GM21528 (cell line): ENCODE measurements around the gene COL25A1.
"Not testable (repeated sequence)": the region's sequence is repeated elsewhere in the genome, so short reads cannot be mapped to it uniquely, and the experiment has no call there.

ENCODE experiments used
- ATAC-seq: cut with Tn5 transposase; IDR thresholded peaks from one replicate; pipeline ENCODE4 v1.9.1; 2021; ENCODE audit warnings: mild to moderate bottlenecking, moderate library complexity; ENCODE audit not compliant: unreplicated experiment, low FRiP score

The COL25A1 gene

DNA sequence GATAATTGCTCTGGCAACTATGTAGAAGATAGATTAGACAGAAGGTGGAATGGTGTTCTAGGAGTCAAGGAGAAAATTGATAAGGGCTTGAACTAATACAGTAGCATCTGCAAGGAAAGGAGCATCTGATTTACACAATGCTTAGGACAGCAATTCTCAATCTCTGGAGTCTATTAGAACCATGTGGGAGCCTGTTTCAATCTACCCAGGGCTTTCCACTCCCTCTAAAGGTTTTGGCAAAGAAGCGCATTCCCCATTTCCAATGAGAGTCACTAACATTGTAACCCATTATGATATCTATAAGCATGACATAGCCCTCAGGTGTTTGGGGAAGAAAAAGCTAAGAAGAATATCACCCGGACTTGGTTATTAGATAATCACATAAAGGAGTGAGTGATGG lies 168.2 kb downstream of the COL25A1 start:
- no peak for ATAC-seq

DNA sequence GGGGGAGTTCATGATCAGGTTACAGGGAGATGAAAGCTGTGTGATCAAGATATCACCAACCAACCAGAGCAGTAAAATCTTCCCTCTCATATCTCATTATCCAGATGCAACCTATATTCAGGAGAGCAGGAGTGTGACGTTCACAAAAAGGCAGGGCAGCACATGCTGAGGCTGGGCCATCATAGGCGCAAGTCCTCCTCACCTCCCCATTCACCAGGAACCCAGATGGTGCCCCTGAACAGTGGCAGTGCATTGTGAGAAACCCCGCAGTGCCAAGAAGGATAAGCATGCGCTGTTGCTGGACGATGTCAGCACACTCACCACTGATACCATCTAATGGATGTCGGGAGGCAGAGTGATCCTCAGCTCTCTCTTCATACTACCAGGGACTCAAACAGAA lies 170.9 kb downstream of the COL25A1 start:
- no peak for ATAC-seq

DNA sequence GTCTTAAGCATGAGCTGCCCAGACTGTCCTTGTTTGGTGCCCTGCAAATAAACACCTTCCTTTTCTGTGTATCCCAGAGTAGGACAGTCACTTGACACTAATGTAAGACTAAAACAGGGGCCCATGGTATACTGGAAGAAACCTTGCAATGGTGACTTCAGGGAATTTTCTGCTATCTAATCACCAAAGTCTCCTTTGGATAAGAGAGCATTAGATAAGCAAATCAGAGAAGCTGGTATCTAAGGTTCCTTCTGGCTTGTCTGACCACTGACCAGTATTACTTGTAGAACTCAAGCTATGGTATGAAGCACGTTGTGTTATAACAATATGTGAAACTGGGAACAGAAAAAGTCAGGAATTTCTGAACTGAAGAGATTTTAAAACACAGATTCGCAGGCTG lies 173.9 kb downstream of the COL25A1 start:
- ATAC-seq: no peak

DNA sequence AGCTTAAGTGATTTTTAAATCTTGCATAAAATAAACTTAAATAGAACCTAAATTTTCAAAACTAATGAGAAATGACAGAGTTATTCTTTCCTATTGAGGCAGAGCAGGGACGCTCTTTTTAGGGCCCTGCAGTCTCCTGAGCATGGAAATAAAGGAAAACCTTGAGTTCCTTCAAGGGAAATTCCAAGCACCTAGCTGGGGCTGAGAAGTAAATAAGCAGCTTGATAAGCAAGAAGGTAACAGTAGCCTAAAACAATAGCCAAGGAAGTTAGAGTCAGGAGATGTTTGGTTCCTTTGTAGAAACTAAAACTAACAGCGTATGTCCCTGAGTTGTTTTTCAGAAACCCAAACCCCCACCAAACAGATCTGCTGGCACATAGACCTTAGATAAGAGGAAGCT lies 174.6 kb downstream of the COL25A1 start:
- no peak for ATAC-seq

DNA sequence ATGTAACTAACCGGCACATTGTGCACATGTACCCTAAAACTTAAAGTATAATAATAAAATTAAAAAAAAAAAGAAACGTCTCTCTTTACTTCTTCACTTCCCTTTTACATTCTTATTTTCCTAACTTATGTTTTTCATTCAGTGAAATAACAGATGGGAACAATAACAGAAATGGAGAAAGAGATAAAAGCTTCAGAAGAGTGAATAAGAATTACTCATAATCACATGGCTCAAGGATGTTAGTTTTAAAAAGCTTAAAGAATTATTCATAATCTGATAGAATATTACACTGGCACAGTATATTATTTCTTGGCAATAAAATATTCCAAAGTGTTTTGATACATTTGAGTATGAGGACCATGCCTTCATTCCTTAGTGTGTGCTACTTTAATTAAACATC lies 175.6 kb downstream of the COL25A1 start:
- no peak for ATAC-seq

DNA sequence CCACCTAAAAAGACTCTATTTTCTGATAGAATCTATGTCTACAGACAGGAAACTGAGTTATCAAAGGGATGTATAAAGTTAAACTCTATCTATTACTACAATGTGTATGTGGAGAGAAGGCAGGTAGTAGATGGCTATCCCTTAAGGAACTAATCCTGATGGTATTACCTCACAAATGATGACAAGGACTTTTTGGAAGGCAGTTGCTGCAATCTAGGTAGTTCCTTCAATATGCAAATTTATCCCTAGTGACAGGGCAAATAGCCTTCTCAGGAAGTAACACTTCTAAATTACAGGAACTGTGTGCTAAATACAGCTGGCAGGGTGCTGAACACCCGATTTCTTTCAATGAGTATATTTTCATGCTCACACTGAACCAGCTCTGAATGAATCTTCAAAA lies 177.4 kb downstream of the COL25A1 start:
- ATAC-seq: no peak

DNA sequence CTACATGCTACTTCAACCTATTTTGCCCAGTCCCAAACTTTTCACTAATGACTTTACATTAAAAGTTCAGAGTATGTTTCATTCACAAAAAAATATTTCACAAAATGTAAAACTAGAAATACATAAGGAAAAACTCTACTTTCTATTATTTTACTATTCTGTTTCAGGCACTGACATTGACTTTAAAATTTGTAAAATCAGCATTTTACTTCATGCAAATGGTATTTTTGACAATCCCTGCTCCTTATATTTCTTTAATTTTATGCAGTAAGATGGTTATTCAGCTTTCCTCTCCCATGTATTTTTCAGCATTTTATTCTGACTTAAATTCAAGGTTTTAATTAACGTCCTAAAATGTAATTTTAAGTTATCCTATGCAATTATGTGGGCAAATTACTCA lies 178.5 kb downstream of the COL25A1 start:
- no peak for ATAC-seq

DNA sequence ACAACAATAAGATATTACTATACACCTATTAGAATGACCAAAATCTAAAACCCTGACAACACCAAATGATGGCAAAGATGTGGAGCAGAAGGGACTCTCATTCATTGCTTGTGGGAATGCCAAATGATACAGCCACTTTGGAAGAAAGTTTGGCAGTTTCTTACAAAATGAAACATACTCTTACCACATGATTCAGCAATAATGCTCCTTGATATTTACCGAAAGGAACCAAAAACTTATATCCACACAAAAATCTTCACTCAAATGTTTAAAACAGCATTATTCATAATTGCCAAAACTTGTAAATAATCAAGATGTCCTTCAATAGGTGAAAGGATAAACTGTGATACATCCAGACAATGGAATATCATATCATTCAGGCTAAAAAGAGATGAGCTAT lies 180.9 kb downstream of the COL25A1 start:
- no peak for ATAC-seq

DNA sequence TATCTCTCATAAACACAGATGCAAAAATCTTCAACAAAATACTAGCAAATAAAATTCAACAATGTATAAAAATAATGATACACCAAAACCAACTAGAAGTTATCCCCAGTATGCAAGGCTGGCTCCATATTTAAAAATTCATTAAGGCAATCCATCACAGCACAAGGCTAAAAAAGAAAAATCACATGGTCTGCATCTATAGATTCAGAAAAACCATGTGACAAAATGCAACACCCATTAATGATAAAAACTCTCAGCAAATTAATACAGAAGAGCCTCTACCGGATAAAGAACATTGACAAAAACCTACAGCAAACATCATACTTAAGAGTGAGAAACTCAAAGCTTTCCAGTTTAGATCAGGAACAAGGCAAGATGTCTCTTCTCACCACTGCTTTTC lies 182.6 kb downstream of the COL25A1 start:
- no peak for ATAC-seq

DNA sequence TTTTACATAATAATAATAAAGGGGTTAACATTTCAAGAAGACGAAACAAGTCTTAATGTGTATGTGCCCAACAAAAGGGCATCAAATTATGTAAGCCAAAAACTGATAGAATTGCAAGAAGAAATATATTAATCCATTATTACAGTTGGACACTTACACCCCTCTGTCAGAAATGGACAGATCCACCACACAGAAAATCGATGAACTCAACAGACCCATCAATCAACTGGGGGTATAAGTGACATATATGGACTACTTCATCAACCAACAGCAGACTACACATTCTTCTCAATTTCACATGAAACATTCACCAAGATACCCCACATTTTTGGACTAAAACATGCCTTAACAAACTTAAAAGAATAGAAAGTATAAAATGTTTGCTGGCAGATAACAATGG lies 183.8 kb downstream of the COL25A1 start:
- no peak for ATAC-seq

DNA sequence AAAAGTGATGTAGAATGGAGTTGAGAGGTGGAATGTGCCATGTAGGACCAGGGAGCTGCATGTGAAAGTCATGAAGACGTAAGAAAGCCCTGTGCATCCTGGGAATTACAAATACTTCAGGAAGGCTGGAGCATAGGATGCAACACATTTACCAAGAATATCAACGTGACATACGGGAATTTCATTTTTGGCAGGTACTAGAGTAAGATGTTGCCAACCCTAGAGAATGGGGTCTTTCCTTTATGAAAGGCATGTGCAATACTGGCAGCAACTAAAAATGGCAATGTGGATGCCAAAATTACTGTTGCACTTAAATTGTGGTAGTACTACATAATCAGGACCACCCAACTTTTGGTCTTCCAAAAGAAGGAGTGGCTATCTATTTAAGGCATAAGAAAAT lies 188.0 kb downstream of the COL25A1 start:
- no peak for ATAC-seq

DNA sequence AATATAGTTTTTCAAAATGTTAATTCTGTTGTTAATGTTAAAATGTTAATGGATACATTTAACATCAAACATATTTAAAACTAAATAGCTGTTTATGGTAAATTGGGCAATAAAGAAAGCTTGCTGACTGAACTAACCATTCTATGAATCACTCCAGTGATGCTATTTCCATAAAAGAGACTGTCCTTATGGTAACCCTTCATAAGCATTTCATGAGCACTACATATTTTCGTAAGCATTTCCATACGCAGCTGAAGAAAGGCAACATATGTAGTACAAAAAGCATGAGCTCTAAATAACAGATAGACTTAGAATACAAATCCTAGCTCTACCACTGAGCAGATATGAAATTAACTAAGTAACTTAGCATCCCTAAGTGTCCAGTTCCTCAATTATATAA lies 188.9 kb downstream of the COL25A1 start:
- ATAC-seq: no peak

DNA sequence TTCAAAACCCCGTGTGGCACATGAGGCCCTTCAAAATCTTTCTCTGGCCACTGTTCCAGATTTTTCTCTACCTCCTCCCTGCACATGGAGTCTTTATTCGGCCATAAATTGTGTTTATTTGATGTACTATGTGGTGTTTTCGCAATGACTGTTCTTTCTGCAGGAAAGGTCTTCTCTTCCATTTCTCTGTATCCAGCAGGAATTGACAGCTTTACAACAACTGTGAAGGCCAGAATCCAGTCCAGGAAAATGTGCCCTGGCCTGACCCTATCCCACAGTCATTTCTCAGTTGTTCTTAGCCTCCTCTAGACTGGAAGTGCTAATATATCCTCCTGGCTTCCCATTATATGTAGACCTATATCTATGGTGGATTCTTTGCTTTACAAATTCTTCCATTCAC lies 191.4 kb downstream of the COL25A1 start:
- no peak for ATAC-seq

DNA sequence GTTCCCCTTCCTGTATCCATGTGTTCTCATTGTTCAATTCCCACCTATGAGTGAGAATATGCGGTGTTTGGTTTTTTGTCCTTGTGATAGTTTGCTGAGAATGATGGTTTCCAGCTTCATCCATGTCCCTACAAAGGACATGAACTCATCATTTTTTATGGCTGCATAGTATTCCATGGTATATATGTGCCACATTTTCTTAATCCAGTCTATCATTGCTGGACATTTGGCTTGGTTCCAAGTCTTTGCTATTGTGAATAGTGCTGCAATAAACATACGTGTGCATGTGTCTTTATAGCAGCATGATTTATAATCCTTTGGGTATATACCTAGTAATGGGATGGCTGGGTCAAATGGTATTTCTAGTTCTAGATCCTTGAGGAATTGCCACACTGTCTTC lies 194.2 kb downstream of the COL25A1 start:
- not testable (repeated sequence) for ATAC-seq

DNA sequence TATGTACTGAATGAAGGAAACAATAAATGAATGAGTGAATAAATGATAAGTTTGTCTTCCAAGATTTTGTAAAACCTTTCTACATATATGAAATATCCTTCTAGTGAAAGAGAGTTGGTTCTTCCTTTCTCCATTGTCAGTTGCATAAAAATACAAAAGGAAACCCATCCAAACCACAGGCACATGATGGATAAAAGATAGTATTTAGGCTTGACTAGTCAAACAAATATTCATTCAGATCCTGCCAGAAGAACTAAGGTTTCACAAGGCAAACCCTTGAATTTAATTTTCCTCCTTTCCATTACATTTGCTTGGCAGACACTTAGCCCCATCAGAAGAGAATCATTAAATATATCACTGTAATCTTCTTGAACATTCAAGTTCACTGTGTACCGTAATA lies 208.4 kb downstream of the COL25A1 start:
- no peak for ATAC-seq

DNA sequence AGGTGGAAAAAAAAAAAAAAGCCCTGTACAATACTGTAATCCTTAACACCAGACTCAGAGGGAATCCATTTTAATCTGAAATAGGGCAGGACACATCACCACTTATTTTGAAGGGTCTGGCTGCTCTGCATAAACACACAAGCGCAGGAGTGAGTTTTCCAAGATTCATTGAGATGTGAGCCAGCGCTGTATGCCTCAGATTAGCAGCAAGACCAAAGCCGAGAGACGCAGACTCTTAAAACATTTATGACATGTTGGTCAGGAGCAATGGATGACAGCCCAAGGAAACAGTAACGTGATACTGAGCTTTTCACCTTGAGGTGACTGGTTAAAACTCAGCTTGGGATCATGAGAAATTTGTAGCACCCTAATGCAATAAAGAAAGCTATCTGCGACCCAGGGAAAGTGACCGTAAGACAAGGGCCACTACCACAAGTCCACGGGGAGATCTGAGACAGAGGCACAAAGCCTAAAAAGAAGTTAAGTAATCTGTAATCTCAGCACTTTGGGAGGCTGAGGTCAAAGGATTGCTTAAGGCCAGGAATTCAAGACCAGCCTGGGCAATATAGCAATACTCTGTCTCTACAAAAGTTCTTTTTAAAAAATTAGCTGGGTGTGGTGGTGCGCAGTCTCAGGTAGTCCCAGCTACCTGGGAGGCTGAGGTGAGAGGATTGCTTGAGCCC lies 210.6 kb downstream of the COL25A1 start:
- ATAC-seq: no peak

DNA sequence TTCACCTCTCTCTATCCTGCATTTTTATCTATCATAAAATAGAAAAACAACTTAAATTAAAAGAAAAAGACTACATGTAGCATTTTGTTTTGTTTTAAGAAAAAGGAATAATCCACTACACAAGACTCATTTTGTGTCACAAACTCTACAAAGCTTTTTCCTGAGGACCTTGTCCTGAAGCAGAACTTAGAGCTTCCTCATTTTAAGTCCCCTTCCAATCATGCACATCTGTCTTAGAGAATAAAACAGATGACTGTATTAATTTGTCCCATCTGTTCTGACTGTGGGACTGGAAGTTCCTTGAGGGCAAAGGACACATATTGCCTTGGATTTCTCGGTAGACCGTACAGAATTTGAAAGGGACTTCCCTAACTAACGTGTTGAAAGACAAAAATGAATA lies 218.5 kb downstream of the COL25A1 start:
- ATAC-seq: no peak

DNA sequence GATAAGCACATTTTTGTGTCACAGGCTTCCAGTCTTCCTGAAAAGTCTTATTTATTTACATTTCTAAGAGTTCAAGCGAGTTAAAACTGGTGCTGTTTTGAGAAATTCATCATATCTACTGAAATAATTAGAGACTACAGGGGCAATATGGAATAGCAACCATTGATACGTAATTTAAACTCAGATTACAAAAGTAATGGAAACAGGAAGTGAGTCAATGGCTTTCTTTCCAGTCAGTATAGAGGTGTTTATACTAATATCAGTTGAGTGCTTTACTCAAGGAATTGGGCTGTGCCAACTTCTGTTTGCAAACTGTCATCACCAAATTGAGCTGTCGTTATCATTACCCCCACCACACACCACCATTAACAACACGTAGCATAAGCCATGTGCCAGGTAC lies 222.7 kb downstream of the COL25A1 start:
- ATAC-seq: no peak

DNA sequence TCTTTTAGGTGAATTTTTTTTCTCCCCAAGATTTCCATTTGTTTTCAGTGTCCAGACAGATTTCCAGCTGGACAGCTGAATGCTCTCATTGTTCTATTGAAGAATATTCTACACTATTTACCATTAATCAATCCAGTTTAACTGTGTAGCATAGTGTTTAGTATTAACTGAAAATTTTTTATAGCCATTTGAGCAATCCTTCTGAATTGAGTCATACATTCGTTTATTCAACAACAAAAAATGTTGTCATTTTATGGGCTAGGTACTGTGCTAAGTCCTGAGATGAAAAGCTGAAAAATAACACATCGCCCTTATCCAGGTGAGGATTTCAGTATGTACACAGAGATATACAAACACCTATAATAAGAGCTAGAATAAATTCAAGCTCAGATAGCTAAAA lies 223.3 kb downstream of the COL25A1 start:
- no peak for ATAC-seq

DNA sequence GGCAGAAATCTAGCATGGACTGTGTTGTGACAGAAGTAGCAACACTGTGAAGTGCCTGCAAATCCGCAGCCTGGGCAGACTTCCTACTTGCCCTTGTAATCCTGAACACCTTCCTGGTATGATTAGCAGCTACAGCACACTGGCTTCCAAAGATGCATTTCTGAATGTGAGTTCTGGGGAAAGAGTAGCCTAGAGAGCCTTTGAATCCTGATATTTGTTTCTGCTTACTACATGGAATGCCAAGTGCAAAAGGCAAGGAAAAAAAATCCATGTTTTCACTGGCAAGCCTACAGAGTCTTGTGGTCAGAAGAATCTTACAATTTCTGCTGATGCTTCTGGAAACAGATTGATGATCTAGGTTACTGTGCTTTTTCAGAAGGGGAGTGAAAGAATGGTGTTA lies 223.7 kb downstream of the COL25A1 start:
- ATAC-seq: no peak

DNA sequence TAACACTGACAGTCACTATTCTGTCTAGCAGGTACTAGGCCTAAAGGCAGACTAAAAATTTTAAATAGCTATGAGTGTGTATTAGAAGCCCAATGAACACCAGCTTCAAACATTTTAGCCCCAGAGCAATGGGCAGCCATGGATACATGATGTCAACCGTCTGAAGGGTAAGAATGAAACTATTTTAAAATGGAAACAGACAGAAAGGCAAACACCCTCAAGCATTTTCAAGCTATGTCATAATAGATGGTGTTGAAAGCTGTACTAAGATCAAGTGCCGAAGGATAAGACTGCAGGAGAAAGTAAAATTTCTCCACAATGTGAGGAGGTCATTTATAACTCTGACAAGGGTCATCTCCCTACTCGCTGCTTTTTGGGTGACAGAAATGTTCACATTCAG lies 225.0 kb downstream of the COL25A1 start:
- ATAC-seq: no peak

DNA sequence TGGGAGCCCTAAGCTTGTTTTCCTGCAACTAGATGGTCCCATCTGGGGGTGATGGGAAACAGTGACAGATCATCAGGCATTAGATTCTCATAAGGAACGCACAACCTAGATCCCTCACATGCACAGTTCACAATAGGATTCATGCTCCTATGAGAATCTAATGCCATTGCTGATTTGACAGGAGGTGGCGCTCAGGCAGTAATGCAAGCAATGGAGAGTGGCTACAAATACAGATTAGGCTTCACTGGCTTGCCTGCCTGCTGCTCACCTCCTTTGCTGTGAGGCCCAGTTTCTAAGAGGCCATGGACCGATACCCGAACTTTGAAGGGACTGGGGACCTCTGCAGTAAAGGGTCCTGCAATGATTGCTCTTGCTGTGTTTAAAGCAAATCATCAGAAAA lies 225.7 kb downstream of the COL25A1 start:
- not testable (repeated sequence) for ATAC-seq

DNA sequence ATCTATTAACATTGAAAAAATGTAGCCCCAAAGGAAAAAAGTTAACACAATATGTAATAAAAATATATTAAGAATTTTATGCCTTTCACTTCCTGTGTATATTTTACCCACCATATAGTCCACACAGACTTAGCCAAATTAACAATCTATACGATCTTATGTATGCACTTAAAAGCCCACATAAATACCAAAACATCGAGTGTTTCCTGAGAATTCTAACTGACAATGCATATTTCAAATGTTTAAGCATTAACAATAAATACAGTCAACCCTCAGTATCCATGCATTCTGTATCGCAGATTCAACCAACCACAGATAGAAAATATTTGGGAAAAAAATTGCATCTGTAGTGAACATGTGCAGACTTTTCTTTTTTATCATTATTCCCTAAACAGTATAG lies 226.8 kb downstream of the COL25A1 start:
- ATAC-seq: no peak
